AG10803 (cell line): ENCODE data around the gene FBLN2.

Source experiments
- DNase-seq: peaks from one replicate; pipeline ENCODE4 v3.0.0; 2010; ENCODE audit warnings: low read depth
- H3K4me3 ChIP-seq: 2 replicates; pipeline ENCODE4 v1.5.1; 2011; ENCODE audit warnings: mild to moderate bottlenecking, low read length, control low read depth
- TF ChIP-seq, protein P1 (sequence below): conservative IDR thresholded peaks from 2 replicates; pipeline ENCODE4 v1.5.1; 2011; ENCODE audit warnings: mild to moderate bottlenecking, low read length, control low read depth, inconsistent platforms

FBLN2 gene

GRCh38 chr3:13634151-13634550 lies 85.2 kb downstream of the FBLN2 start:
- TF ChIP-seq, protein P1, sequence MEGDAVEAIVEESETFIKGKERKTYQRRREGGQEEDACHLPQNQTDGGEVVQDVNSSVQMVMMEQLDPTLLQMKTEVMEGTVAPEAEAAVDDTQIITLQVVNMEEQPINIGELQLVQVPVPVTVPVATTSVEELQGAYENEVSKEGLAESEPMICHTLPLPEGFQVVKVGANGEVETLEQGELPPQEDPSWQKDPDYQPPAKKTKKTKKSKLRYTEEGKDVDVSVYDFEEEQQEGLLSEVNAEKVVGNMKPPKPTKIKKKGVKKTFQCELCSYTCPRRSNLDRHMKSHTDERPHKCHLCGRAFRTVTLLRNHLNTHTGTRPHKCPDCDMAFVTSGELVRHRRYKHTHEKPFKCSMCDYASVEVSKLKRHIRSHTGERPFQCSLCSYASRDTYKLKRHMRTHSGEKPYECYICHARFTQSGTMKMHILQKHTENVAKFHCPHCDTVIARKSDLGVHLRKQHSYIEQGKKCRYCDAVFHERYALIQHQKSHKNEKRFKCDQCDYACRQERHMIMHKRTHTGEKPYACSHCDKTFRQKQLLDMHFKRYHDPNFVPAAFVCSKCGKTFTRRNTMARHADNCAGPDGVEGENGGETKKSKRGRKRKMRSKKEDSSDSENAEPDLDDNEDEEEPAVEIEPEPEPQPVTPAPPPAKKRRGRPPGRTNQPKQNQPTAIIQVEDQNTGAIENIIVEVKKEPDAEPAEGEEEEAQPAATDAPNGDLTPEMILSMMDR, result no peak
- no peak for DNase-seq

GRCh38 chr3:13634615-13635014 lies 85.7 kb downstream of the FBLN2 start:
- no peak overlapping the region for H3K4me3 ChIP-seq
- no peak for DNase-seq
- TF ChIP-seq, protein P1, result no peak

More at GRCh38 chr3:13634151-13634550, 85.2 kb downstream of the FBLN2 start:
- no peak overlapping the region for H3K4me3 ChIP-seq

DNA sequence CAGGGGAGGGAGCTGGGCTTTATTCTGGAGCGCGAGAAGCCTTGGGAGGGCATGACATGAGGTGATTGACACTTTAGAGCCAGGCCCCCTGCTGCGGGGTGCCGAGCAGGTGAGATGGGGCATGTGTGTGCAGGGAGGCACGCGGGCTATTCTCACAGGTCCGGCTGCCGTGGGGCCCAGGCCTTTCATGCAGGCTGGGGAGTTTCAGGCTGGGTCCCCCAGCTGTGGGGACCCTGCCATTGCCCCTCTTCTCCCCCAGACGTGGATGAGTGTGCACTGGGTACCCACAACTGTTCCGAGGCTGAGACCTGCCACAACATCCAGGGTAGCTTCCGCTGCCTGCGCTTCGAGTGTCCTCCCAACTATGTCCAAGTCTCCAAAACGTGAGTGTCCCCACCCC lies 87.3 kb downstream of the FBLN2 start:
- TF ChIP-seq, protein P1, result no peak
- DNase-seq, result no peak
- H3K4me3 ChIP-seq, result no peak overlapping the region

- DNase-seq, result no peak
- no peak overlapping the region for H3K4me3 ChIP-seq
- TF ChIP-seq, protein P1, result no peak
Observed at GRCh38 chr3:13636874-13637273, 87.9 kb downstream of the FBLN2 start.

- TF ChIP-seq, protein P1, result no peak
- H3K4me3 ChIP-seq, result no peak overlapping the region
- no peak for DNase-seq
Observed at GRCh38 chr3:13637311-13637891, 88.5 kb downstream of the FBLN2 start.

- H3K4me3 ChIP-seq, result no peak overlapping the region
- no peak for DNase-seq
- TF ChIP-seq, protein P1, result no peak
Observed at GRCh38 chr3:13637953-13638352, 89.0 kb downstream of the FBLN2 start.

DNA sequence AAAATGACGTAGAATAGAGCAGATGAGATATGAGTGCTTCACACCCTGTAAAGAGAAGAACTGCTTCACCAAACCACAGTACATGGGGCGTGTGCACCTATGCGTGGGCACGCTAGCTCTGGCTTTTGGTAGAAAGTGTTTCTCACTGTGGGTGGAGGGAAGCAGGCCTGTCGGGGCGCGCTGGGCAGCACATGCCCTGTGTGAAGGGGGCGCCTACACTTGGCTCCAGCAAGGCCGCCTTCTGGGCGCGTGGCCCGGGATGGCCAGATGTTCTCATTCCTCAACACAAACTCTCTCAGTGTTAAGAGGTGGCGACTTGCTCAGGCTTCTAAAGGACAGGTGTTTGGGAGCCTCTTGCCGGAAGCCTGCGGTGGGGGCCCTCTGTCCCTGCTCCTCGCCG lies 90.0 kb downstream of the FBLN2 start:
- no peak overlapping the region for H3K4me3 ChIP-seq
- TF ChIP-seq, protein P1, result no peak
- DNase-seq, result peak; percentile 38
